ENCODE measurements around the gene SLC12A7.

DNA sequence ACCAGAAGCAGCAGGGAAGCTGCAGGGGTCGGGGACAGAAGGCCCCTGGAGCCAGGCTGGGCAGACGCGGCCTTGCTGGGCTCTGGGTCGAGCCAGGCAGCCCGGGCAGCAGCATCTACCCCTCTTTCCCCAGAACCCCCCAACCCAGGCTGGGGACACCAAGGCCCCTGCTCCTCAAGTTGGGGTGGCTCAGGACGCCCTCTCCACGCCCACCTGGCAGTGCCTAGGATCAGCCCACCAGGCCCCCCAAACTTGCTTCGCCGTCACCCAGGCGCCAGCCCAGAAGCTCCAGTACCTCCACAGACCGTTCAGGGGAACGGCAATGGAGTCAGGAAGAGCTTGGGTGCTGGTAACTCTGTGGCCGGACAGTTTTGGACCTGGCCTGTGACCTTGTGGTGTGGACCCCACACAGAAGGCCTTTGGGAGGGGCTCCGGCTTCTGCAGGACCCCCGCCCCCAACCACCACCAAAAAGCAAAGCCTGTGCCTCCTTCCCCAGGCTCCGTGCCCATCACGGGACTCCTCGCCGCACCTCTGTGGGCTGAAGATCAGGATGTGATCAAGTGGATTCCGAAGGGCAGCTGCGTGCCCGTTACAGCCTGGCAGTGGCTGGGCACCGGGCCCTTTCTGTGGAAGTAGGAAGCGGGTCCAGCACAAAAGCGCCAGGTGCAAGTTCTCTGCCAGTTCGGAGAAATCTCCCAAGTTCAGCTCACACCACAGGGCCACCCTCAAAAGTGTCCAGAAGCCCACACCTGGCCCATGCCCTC is 2.1 kb downstream of the SLC12A7 start:
- TF ChIP-seq, protein P1, sequence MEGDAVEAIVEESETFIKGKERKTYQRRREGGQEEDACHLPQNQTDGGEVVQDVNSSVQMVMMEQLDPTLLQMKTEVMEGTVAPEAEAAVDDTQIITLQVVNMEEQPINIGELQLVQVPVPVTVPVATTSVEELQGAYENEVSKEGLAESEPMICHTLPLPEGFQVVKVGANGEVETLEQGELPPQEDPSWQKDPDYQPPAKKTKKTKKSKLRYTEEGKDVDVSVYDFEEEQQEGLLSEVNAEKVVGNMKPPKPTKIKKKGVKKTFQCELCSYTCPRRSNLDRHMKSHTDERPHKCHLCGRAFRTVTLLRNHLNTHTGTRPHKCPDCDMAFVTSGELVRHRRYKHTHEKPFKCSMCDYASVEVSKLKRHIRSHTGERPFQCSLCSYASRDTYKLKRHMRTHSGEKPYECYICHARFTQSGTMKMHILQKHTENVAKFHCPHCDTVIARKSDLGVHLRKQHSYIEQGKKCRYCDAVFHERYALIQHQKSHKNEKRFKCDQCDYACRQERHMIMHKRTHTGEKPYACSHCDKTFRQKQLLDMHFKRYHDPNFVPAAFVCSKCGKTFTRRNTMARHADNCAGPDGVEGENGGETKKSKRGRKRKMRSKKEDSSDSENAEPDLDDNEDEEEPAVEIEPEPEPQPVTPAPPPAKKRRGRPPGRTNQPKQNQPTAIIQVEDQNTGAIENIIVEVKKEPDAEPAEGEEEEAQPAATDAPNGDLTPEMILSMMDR (IDR thresholded peaks at IDR 0.05): no peak
- no peak for TF ChIP-seq POLR2A (IDR thresholded peaks at IDR 0.05)

Data from right lobe of liver (tissue), 4 donors.